Psoas muscle (tissue), 8 donors: ENCODE data around the gene ZC2HC1C. TPM values are rescaled to one million over a fixed set of nuclear protein-coding genes. Genes with fewer than 3 reads are reported as not detected.

Experiments used
- ATAC-seq, 4 donors: fragments of 200-7000 bp; cut with Tn5 transposase; one replicate each; pipeline ENCODE4 v1.9.1; 2020; ENCODE audit warnings: moderate library complexity in 3 of 4, mild to moderate bottlenecking in 2 of 4
- DNase-seq, 2 donors: peaks; one replicate each; pipeline ENCODE4 v3.0.0-alpha.2; 2020
- H3K27ac ChIP-seq: fragments of 200-600 bp; one replicate; pipeline ENCODE4 v1.8.0; 2022
- H3K27me3 ChIP-seq, 3 donors: fragments of 200-600 bp in 1 of 3; one replicate each; pipeline versions ENCODE4 v1.6.1 to v1.8.0; 2013 to 2022; ENCODE audit warnings: low read length in 2 of 3, mild to moderate bottlenecking in 2 of 3, moderate library complexity in 1 of 3; ENCODE audit not compliant: insufficient read depth in 3 of 3
- H3K36me3 ChIP-seq, 2 donors: fragments of 200-600 bp in 1 of 2; one replicate each; pipeline versions ENCODE4 v1.6.1 to v1.8.0; 2013 to 2022; ENCODE audit warnings: low read depth in 1 of 2, mild to moderate bottlenecking in 1 of 2, moderate library complexity in 1 of 2; ENCODE audit not compliant: insufficient read depth in 1 of 2
- H3K4me1 ChIP-seq: fragments of 200-600 bp; one replicate; pipeline ENCODE4 v1.8.0; 2022
- H3K4me3 ChIP-seq: fragments of 200-600 bp; one replicate; pipeline ENCODE4 v1.8.0; 2022; ENCODE audit warnings: mild to moderate bottlenecking
- H3K9me3 ChIP-seq: fragments of 200-600 bp; one replicate; pipeline ENCODE4 v1.8.0; 2022
- CTCF ChIP-seq: fragments of 200-600 bp; IDR thresholded peaks from one replicate; pipeline ENCODE4 v1.8.0; 2022; ENCODE audit warnings: antibody characterized with exemption
- WGBS, 3 donors: extraction: QIAGEN DNeasy Blood & Tissue Kit; methylation state at CpG; one replicate each; pipeline versions ENCODE4 v1.1.6 to v1.1.7; 2013; 5-methylcytosine and 5-hydroxymethylcytosine counted together
- intact Hi-C, 2 donors: fragments of 100-400 bp; cut with DNase I; formaldehyde crosslinking; loops; one replicate each; pipeline versions ENCODE4 v1.11.0 to v1.14.2; 2022
- polyA plus RNA-seq, 3 donors: library from polyadenylated mRNA; stranded (reverse); fragments of 200-250 nt; gene quantifications; one replicate each; pipeline ENCODE4 v1.2.3, GENCODE V29; 2013
- total RNA-seq, 4 donors: library from RNA; stranded (reverse); fragmentation: NEBNext Ultra II Directional in 2 of 4; extraction: Animal tissue kit (Norgen Biotek cat#: 25700) in 2 of 4; gene quantifications; one replicate each; pipeline versions ENCODE4 v1.2.1 to v1.2.4, GENCODE V29; 2021 to 2023
- donor health status: healthy with polysubstance abuse.
- donor health status: DM: no; HTN: no; CAD: no; lungs with moderate emphysema.
- donor health status: Bipolar disorder and iron deficiency.
- donor health status: healthy.
- donor health status: DM: yes; HTN: yes; CAD: no.
- donor health status: DM: no; HTN: no; CAD: no.
- donor health status: DM: no; HTN: no; CAD: no.
- donor health status: DM: yes; HTN: yes; CAD: no.

The ZC2HC1C gene
- total and polyA plus RNA-seq, 7 donors, result 2.5 to 17.3 (median 4.6) TPM

GRCh38 chr14:75109877-75110276, 40.4 kb downstream of the ZC2HC1C start:
- Histone ChIP-seq H3K4me3 (no peak overlapping the region), H3K4me1 (no peaks in the 10 kb centered on the region), H3K27me3 (no peaks in the 10 kb centered on the region), H3K36me3 (peaks cover 34 to 99% of the 10 kb centered on the region in 2 donors), H3K9me3 (no peaks in the 10 kb centered on the region), H3K27ac (no peak overlapping the region)
- ATAC-seq (no peak), DNase-seq (no peak)
- no peak for TF ChIP-seq CTCF
- WGBS, 3 donors, result 53 to 84% (median 70%) methylated on average over 2 of the region's 2 CpGs
- intact Hi-C loops, result no loop called here

- no peak for DNase-seq
- Histone ChIP-seq H3K4me3 (no peak overlapping the region), H3K27ac (no peak overlapping the region), H3K27me3 (no peaks in the 10 kb centered on the region), H3K36me3 (peaks cover 34 to 100% of the 10 kb centered on the region in 2 donors), H3K9me3 (no peaks in the 10 kb centered on the region), H3K4me1 (no peaks in the 10 kb centered on the region)
- intact Hi-C loops, result no loop called here
- 79 to 90% (median 85%) methylated on average over 5 of the region's 5 CpGs for WGBS, 3 donors
- ATAC-seq, result no peak
- TF ChIP-seq CTCF, result no peak
These were observed 44.6 kb downstream of the ZC2HC1C start for GRCh38 chr14:75113932-75114539.

- no peaks in the 10 kb centered on the region for H3K27me3 ChIP-seq
- no peak for TF ChIP-seq CTCF
- H3K4me3 ChIP-seq, result no peak overlapping the region
- intact Hi-C loops, result no loop called here
- H3K4me1 ChIP-seq, result peaks cover 6% of the 10 kb centered on the region
- 89 to 94% (median 92%) methylated on average over 2 of the region's 2 CpGs for WGBS, 3 donors
- H3K36me3 ChIP-seq, result peaks cover 16 to 88% of the 10 kb centered on the region in 2 donors
- no peak overlapping the region for H3K27ac ChIP-seq
- no peaks in the 10 kb centered on the region for H3K9me3 ChIP-seq
- no peak for DNase-seq
- peak in 1 of 4 donors; percentile 27 for ATAC-seq
These were observed 49.6 kb downstream of the ZC2HC1C start for GRCh38 chr14:75119056-75119455.

- no peak overlapping the region for H3K4me3 ChIP-seq
- intact Hi-C loops, result no loop called here
- ATAC-seq (no peak), DNase-seq (no peak)
- no peaks in the 10 kb centered on the region for H3K9me3 ChIP-seq
- peaks cover 23% of the 10 kb centered on the region for H3K4me1 ChIP-seq
- H3K36me3 ChIP-seq, result peaks cover 9 to 72% of the 10 kb centered on the region in 2 donors
- H3K27me3 ChIP-seq, result no peaks in the 10 kb centered on the region
- no peak for TF ChIP-seq CTCF
- H3K27ac ChIP-seq, result no peak overlapping the region
- WGBS, 3 donors, result 68 to 79% (median 72%) methylated on average over 3 of the region's 3 CpGs
These were observed 51.3 kb downstream of the ZC2HC1C start for GRCh38 chr14:75120541-75121291.
